ENCODE data around the gene BTBD8.

GRCh38 chr1:92203105-92203504 lies 123.0 kb downstream of the BTBD8 start:
- no peak for TF ChIP-seq EZH2 (IDR thresholded peaks at IDR 0.05)
- TF ChIP-seq CTCF (IDR thresholded peaks at IDR 0.05) = no peak
- no peak for TF ChIP-seq EZH2phosphoT487 (IDR thresholded peaks at IDR 0.05)

Measured in neural progenitor cell (in vitro differentiated cells).